ENCODE data around the gene PRDM16.

- TF ChIP-seq ZFX (IDR thresholded peaks at IDR 0.05) (no peak), CTCF (conservative IDR thresholded peaks at IDR 0.05) (no peak)
These were observed 40.3 kb upstream of the PRDM16 start for GRCh38 chr1:3028531-3029282.

All from C4-2B (cell line).